NOMO-1 treated with DMSO at 0.1 percent for 48 hours (cell line): ENCODE results near the gene CYP21A2.

Experiments used
- DNase-seq: peaks from one replicate; lab custom pipeline; 2025; ENCODE audit not compliant: unreplicated experiment; lab: John Stamatoyannopoulos, UW

CYP21A2 gene

GRCh38 chr6:32081168-32081990 lies 43.2 kb downstream of the CYP21A2 start:
- peak; percentile 43 for DNase-seq

GRCh38 chr6:32082478-32082877 lies 44.3 kb downstream of the CYP21A2 start:
- DNase-seq: no peak

- no peak for DNase-seq
Observed at GRCh38 chr6:32082935-32083334, 44.7 kb downstream of the CYP21A2 start.

GRCh38 chr6:32083812-32084768 lies 45.9 kb downstream of the CYP21A2 start:
- no peak for DNase-seq

- DNase-seq: no peak
Observed at GRCh38 chr6:32084780-32085179, 46.6 kb downstream of the CYP21A2 start.

- DNase-seq: no peak
Observed at GRCh38 chr6:32085759-32086459, 47.7 kb downstream of the CYP21A2 start.

- DNase-seq: peak; percentile 50
Observed at GRCh38 chr6:32086661-32087573, 48.7 kb downstream of the CYP21A2 start.

- DNase-seq: peak; percentile 76
Observed at GRCh38 chr6:32087574-32088486, 49.6 kb downstream of the CYP21A2 start.

- DNase-seq: no peak
Observed at GRCh38 chr6:32088487-32089049, 50.4 kb downstream of the CYP21A2 start.

- DNase-seq: no peak
Observed at GRCh38 chr6:32089082-32089828, 51.0 kb downstream of the CYP21A2 start.
